Activated CD8-positive, alpha-beta memory T cell treated with anti-CD3 and anti-CD28 coated beads, Interleukin-2, amount 10 ng/mL, durations not matched to agents 7 days and 5 days (primary cell): ENCODE data around the gene ITPR2. TPM values are rescaled to one million over a fixed set of nuclear protein-coding genes. Genes with fewer than 3 reads are reported as not detected.

Experiments used
- ATAC-seq: fragments of 150-1000 bp; cut with Tn5 transposase; one replicate; pipeline ENCODE4 v1.10.0; 2021; ENCODE audit warnings: moderate library complexity
- CTCF ChIA-PET: fragments of 350-600 bp; sonication (Branson Sonifier 250); formaldehyde crosslinking; loops from one replicate; lab custom pipeline; 2021; ENCODE audit warnings: antibody characterized with exemption; lab: Charles Lee
- DNase-seq: peaks from one replicate; pipeline ENCODE4 v3.0.0-alpha.2; 2020
- H3K27ac Mint-ChIP-seq: one replicate; pipeline ENCODE4 v1.8.0; 2021; ENCODE audit warnings: mild to moderate bottlenecking, mixed read lengths
- H3K27me3 Mint-ChIP-seq: one replicate; pipeline ENCODE4 v1.8.0; 2021; ENCODE audit warnings: mixed read lengths
- H3K36me3 Mint-ChIP-seq: one replicate; pipeline ENCODE4 v1.8.0; 2021; ENCODE audit warnings: mild to moderate bottlenecking, mixed read lengths
- H3K4me1 Mint-ChIP-seq: one replicate; pipeline ENCODE4 v1.8.0; 2021; ENCODE audit warnings: mixed read lengths
- H3K4me3 Mint-ChIP-seq: one replicate; pipeline ENCODE4 v1.8.0; 2021; ENCODE audit warnings: mild to moderate bottlenecking, moderate library complexity, mixed read lengths
- H3K9me3 Mint-ChIP-seq: one replicate; pipeline ENCODE4 v1.8.0; 2022; ENCODE audit warnings: low read depth, mixed read lengths
- total RNA-seq, 2 experiments: library from RNA; stranded (reverse); gene quantifications; one replicate each; pipeline ENCODE4 v1.2.3, GENCODE V29; 2021

ITPR2 gene
- total RNA-seq = 10 to 100 TPM; 31.1 to 37.7 TPM

- CTCF ChIA-PET = interaction anchor here (0.7 to 5.1 kb wide), 15 partner anchors 10 to 473 kb away, joined by 3 to 43 read pairs (median 5); partner anchors contain the start of genes INTS13, MED21 and TM7SF3
Observed at GRCh38 chr12:26832822-26833742, at the start of gene ITPR2. ITPR2 (minus strand) TSS chr12:26833194; CDS start chr12:26832781, 413 bp downstream.

GRCh38 chr12:26880625-26881024, 47.6 kb upstream of the ITPR2 start:
- Mint-ChIP-seq H3K9me3 (peaks cover 2% of the 10 kb centered on the region), H3K36me3 (no peaks in the 10 kb centered on the region), H3K27me3 (peaks cover 20% of the 10 kb centered on the region), H3K4me1 (peaks cover 13% of the 10 kb centered on the region), H3K4me3 (no peak overlapping the region), H3K27ac (no peak overlapping the region)
- ATAC-seq (no peak), DNase-seq (no peak)
- CTCF ChIA-PET = interaction anchor here (1.0 kb wide), 1 partner anchor 14 kb away, joined by 4 read pairs; no protein-coding TSS in a partner anchor

More at GRCh38 chr12:26832822-26833742, at the start of gene ITPR2:
- Mint-ChIP-seq H3K27me3 (no peaks in the 10 kb centered on the region), H3K9me3 (no peaks in the 10 kb centered on the region), H3K4me1 (peaks cover 36% of the 10 kb centered on the region), H3K27ac (peak within 1 kb of the TSS; percentile 99), H3K36me3 (peaks cover 8% of the 10 kb centered on the region), H3K4me3 (peak within 1 kb of the TSS; percentile 94)
- DNase-seq = peak; percentile 95
- peak; percentile 92 for ATAC-seq

GRCh38 chr12:26878661-26879119, 45.7 kb upstream of the ITPR2 start:
- no peaks in the 10 kb centered on the region for H3K36me3 Mint-ChIP-seq
- ATAC-seq (no peak), DNase-seq (no peak)

GRCh38 chr12:26874501-26875296, 41.7 kb upstream of the ITPR2 start:
- no peaks in the 10 kb centered on the region for H3K9me3 Mint-ChIP-seq
- DNase-seq = no peak
- no peak overlapping the region for H3K4me3 Mint-ChIP-seq
- H3K27me3 Mint-ChIP-seq = peaks cover 16% of the 10 kb centered on the region
- no peak overlapping the region for H3K27ac Mint-ChIP-seq
- no peak for ATAC-seq
- peaks cover 7% of the 10 kb centered on the region for H3K4me1 Mint-ChIP-seq
- H3K36me3 Mint-ChIP-seq = no peaks in the 10 kb centered on the region
- CTCF ChIA-PET = interaction anchor here (3.2 kb wide), 1 partner anchor 11 kb away, joined by 12 read pairs; no protein-coding TSS in a partner anchor

More at GRCh38 chr12:26878661-26879119, 45.7 kb upstream of the ITPR2 start:
- peaks cover 2% of the 10 kb centered on the region for H3K9me3 Mint-ChIP-seq
- H3K4me3 Mint-ChIP-seq = no peak overlapping the region
- CTCF ChIA-PET = interaction anchor here (0.6 to 1.7 kb wide), 4 partner anchors 10 to 40 kb away, joined by 3 to 5 read pairs (median 3); no protein-coding TSS in a partner anchor
- no peaks in the 10 kb centered on the region for H3K4me1 Mint-ChIP-seq
- H3K27me3 Mint-ChIP-seq = peaks cover 20% of the 10 kb centered on the region
- H3K27ac Mint-ChIP-seq = no peak overlapping the region

GRCh38 chr12:26872625-26873024, 39.6 kb upstream of the ITPR2 start:
- CTCF ChIA-PET = interaction anchor here (7.3 kb wide), 1 partner anchor 12 kb away, joined by 50 read pairs; no protein-coding TSS in a partner anchor
- Mint-ChIP-seq H3K36me3 (no peaks in the 10 kb centered on the region), H3K4me3 (no peak overlapping the region), H3K27ac (no peak overlapping the region), H3K27me3 (peaks cover 16% of the 10 kb centered on the region), H3K4me1 (peaks cover 9% of the 10 kb centered on the region), H3K9me3 (no peaks in the 10 kb centered on the region)
- DNase-seq (no peak), ATAC-seq (no peak)

- H3K36me3 Mint-ChIP-seq = peaks cover 1% of the 10 kb centered on the region
- no peak overlapping the region for H3K27ac Mint-ChIP-seq
- H3K4me3 Mint-ChIP-seq = no peak overlapping the region
- CTCF ChIA-PET = interaction anchor here (1.0 to 7.3 kb wide), 2 partner anchors 13 to 15 kb away, joined by 3 to 50 read pairs; no protein-coding TSS in a partner anchor
- peaks cover 16% of the 10 kb centered on the region for H3K27me3 Mint-ChIP-seq
- DNase-seq (no peak), ATAC-seq (no peak)
- H3K9me3 Mint-ChIP-seq = no peaks in the 10 kb centered on the region
- H3K4me1 Mint-ChIP-seq = peaks cover 16% of the 10 kb centered on the region
Observed at GRCh38 chr12:26871985-26872384, 39.0 kb upstream of the ITPR2 start.

- no peak for ATAC-seq
- no peak overlapping the region for H3K27ac Mint-ChIP-seq
- H3K9me3 Mint-ChIP-seq = no peaks in the 10 kb centered on the region
- CTCF ChIA-PET = interaction anchor here (0.7 to 7.3 kb wide), 3 partner anchors 14 to 450 kb away, joined by 3 to 50 read pairs (median 3); no protein-coding TSS in a partner anchor
- no peak for DNase-seq
- peaks cover 13% of the 10 kb centered on the region for H3K27me3 Mint-ChIP-seq
- H3K36me3 Mint-ChIP-seq = peaks cover 1% of the 10 kb centered on the region
- H3K4me3 Mint-ChIP-seq = no peak overlapping the region
- peaks cover 17% of the 10 kb centered on the region for H3K4me1 Mint-ChIP-seq
Observed at GRCh38 chr12:26870491-26871419, 37.8 kb upstream of the ITPR2 start.

- Mint-ChIP-seq H3K9me3 (no peaks in the 10 kb centered on the region), H3K27me3 (peaks cover 13% of the 10 kb centered on the region), H3K4me1 (peaks cover 17% of the 10 kb centered on the region), H3K27ac (no peak overlapping the region), H3K4me3 (no peak overlapping the region), H3K36me3 (peaks cover 1% of the 10 kb centered on the region)
- ATAC-seq (no peak), DNase-seq (no peak)
- CTCF ChIA-PET = interaction anchor here (1.2 to 7.3 kb wide), 2 partner anchors 15 kb away, joined by 3 to 50 read pairs; no protein-coding TSS in a partner anchor
Observed at GRCh38 chr12:26869908-26870459, 37.0 kb upstream of the ITPR2 start.

- ATAC-seq = no peak
- CTCF ChIA-PET = interaction anchor here (0.6 to 7.3 kb wide), 3 partner anchors 10 to 16 kb away, joined by 3 to 50 read pairs (median 3); no protein-coding TSS in a partner anchor
Observed at GRCh38 chr12:26869104-26869494, 36.1 kb upstream of the ITPR2 start.

GRCh38 chr12:26868447-26869103, 35.6 kb upstream of the ITPR2 start:
- DNase-seq = no peak
- ATAC-seq = no peak
- CTCF ChIA-PET = interaction anchor here (0.6 to 7.3 kb wide), 3 partner anchors 11 to 16 kb away, joined by 3 to 50 read pairs (median 3); no protein-coding TSS in a partner anchor
- Mint-ChIP-seq H3K4me3 (no peak overlapping the region), H3K36me3 (peaks cover 1% of the 10 kb centered on the region), H3K27me3 (peaks cover 13% of the 10 kb centered on the region), H3K4me1 (peaks cover 17% of the 10 kb centered on the region), H3K9me3 (no peaks in the 10 kb centered on the region), H3K27ac (no peak overlapping the region)

More at GRCh38 chr12:26869104-26869494, 36.1 kb upstream of the ITPR2 start:
- Mint-ChIP-seq H3K36me3 (peaks cover 1% of the 10 kb centered on the region), H3K4me1 (peaks cover 17% of the 10 kb centered on the region), H3K27me3 (peaks cover 13% of the 10 kb centered on the region), H3K4me3 (no peak overlapping the region), H3K9me3 (no peaks in the 10 kb centered on the region), H3K27ac (no peak overlapping the region)
- no peak for DNase-seq

- H3K27me3 Mint-ChIP-seq = peaks cover under 1% of the 10 kb centered on the region
- peaks cover 17% of the 10 kb centered on the region for H3K4me1 Mint-ChIP-seq
- H3K36me3 Mint-ChIP-seq = peaks cover 1% of the 10 kb centered on the region
- H3K27ac Mint-ChIP-seq = peak overlapping the region; percentile 10
- DNase-seq = no peak
- ATAC-seq = peak; percentile 68
- H3K4me3 Mint-ChIP-seq = no peak overlapping the region
- CTCF ChIA-PET = interaction anchor here (1.0 to 7.3 kb wide), 5 partner anchors 13 to 458 kb away, joined by 3 to 50 read pairs (median 3); no protein-coding TSS in a partner anchor
- H3K9me3 Mint-ChIP-seq = no peaks in the 10 kb centered on the region
Observed at GRCh38 chr12:26867080-26867479, 34.1 kb upstream of the ITPR2 start.
